Astrocyte (in vitro differentiated cells and primary cell): Measurements from ENCODE around the gene RALBP1. TPM values are rescaled to one million over a fixed set of nuclear protein-coding genes. Genes with fewer than 3 reads are reported as not detected.

Source experiments
- DNase-seq: peaks from one replicate; pipeline ENCODE4 v3.0.0-alpha.2; 2010; ENCODE audit warnings: low read depth
- FAIRE-seq: peaks from 2 replicates; lab custom pipeline; 2011; peaks lifted over from hg19 to GRCh38; lab: Jason Lieb, UNC
- H2AFZ ChIP-seq: 2 replicates; pipeline ENCODE4 v1.6.0; 2012; ENCODE audit warnings: low read depth, low read length, inconsistent platforms
- H3K27ac ChIP-seq: 2 replicates; pipeline ENCODE4 v1.5.1; 2011; ENCODE audit warnings: low read depth, low read length, inconsistent platforms
- H3K27me3 ChIP-seq: 2 replicates; pipeline ENCODE4 v1.6.0; 2011; ENCODE audit warnings: low read length, inconsistent platforms; ENCODE audit not compliant: insufficient read depth
- H3K36me3 ChIP-seq: 2 replicates; pipeline ENCODE4 v1.5.1; 2011; ENCODE audit warnings: low read length, inconsistent platforms; ENCODE audit not compliant: insufficient read depth
- H3K4me1 ChIP-seq: 2 replicates; pipeline ENCODE4 v1.5.1; 2011; ENCODE audit warnings: low read length, inconsistent platforms; ENCODE audit not compliant: insufficient read depth
- H3K4me2 ChIP-seq: 2 replicates; pipeline ENCODE4 v1.6.0; 2012; ENCODE audit warnings: low read length, inconsistent platforms
- H3K4me3 ChIP-seq: 2 replicates; pipeline ENCODE4 v1.5.1; 2011; ENCODE audit warnings: low read depth, mild to moderate bottlenecking, low read length, inconsistent platforms; ENCODE audit not compliant: insufficient read depth
- H3K79me2 ChIP-seq: 2 replicates; pipeline ENCODE4 v1.6.0; 2012; ENCODE audit warnings: mild to moderate bottlenecking, low read length, inconsistent platforms; ENCODE audit not compliant: insufficient read depth
- H3K9ac ChIP-seq: 2 replicates; pipeline ENCODE4 v1.6.0; 2012; ENCODE audit warnings: mild to moderate bottlenecking, low read length, inconsistent platforms
- H3K9me3 ChIP-seq: 2 replicates; pipeline ENCODE4 v1.5.1; 2012; ENCODE audit warnings: low read depth, mild to moderate bottlenecking, low read length, inconsistent platforms; ENCODE audit not compliant: insufficient read depth
- H4K20me1 ChIP-seq: 2 replicates; pipeline ENCODE4 v1.6.0; 2012; ENCODE audit warnings: low read length, inconsistent platforms; ENCODE audit not compliant: insufficient read depth
- H3K27ac Mint-ChIP-seq: one replicate; pipeline ENCODE4 v1.8.0; 2021; ENCODE audit warnings: mild to moderate bottlenecking, mixed read lengths; ENCODE audit not compliant: unreplicated experiment
- H3K27me3 Mint-ChIP-seq: one replicate; pipeline ENCODE4 v1.8.0; 2021; ENCODE audit warnings: low read depth, mixed read lengths; ENCODE audit not compliant: unreplicated experiment
- H3K36me3 Mint-ChIP-seq: one replicate; pipeline ENCODE4 v1.8.0; 2021; ENCODE audit warnings: low read depth, mixed read lengths; ENCODE audit not compliant: unreplicated experiment
- H3K4me1 Mint-ChIP-seq: one replicate; pipeline ENCODE4 v1.8.0; 2021; ENCODE audit warnings: low read depth, mixed read lengths; ENCODE audit not compliant: unreplicated experiment
- H3K4me3 Mint-ChIP-seq: one replicate; pipeline ENCODE4 v1.8.0; 2021; ENCODE audit warnings: mild to moderate bottlenecking, moderate library complexity, mixed read lengths; ENCODE audit not compliant: unreplicated experiment
- H3K9me3 Mint-ChIP-seq: one replicate; pipeline ENCODE4 v1.8.0; 2021; ENCODE audit warnings: mild to moderate bottlenecking, mixed read lengths; ENCODE audit not compliant: unreplicated experiment
- CTCF ChIP-seq: IDR thresholded peaks from 2 replicates; pipeline ENCODE4 v1.5.1; 2011; ENCODE audit warnings: low read depth, mild to moderate bottlenecking, inconsistent platforms, low read length, moderate library complexity; ENCODE audit not compliant: insufficient read depth
- EZH2 ChIP-seq: IDR thresholded peaks from 2 replicates; pipeline ENCODE4 v1.6.1; 2012; ENCODE audit warnings: mild to moderate bottlenecking, low read length, inconsistent platforms; ENCODE audit not compliant: insufficient read depth
- total RNA-seq: library from RNA; stranded (reverse); gene quantifications from 2 replicates; pipeline ENCODE4 v1.2.1, GENCODE V29; 2021

Gene RALBP1
- total RNA-seq, 1 donor from 2014 or later: 57.5 TPM

DNA sequence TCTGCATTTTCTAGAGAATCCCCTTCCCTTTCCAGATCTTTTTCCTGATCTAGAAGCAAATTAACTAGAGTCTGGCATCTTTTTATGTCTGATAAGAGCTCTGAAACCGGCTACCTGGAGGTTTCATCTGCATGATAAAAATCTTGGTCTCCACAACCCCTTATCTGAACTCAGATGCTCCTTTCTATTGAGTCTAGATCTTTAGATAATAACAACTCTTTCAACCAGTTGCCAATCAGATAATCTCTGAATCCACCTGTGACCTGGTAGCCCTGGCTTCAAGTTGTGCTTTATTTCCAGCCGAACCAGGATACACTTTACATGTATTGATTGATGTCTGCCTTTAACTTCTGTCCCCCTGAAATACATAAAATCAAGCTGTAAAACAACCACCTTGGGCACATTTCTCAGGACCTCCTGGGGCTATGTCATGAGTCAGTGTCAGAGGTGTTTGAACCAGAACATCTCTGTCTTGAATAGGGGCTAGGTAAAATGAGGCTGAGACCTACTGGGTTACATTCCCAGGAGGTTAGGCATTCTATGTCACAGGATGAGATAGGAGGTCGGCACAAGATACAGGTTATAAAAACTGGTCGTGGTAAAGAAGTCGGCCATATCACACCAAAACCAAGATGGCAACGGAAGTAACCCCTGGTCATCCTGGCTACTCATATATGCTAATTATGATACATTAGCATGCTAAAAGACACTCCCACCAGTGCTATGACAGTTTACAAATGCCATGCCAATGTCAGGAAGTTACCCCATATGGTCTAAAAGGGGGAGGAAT is 20.8 kb downstream of the RALBP1 start:
- Mint-ChIP-seq H3K9me3 (no peaks in the 10 kb centered on the region), H3K36me3 (peaks cover 2% of the 10 kb centered on the region), H3K27me3 (no peaks in the 10 kb centered on the region), H3K4me3 (no peak overlapping the region), H3K4me1 (peaks cover 6% of the 10 kb centered on the region), H3K27ac (no peak overlapping the region)
- H3K9me3 ChIP-seq: no peaks in the 10 kb centered on the region
- no peak overlapping the region for H2AFZ ChIP-seq
- H3K27me3 ChIP-seq: no peaks in the 10 kb centered on the region
- H3K27ac ChIP-seq: no peak overlapping the region
- no peak for DNase-seq
- no peaks in the 10 kb centered on the region for H3K36me3 ChIP-seq
- peaks cover 78% of the 10 kb centered on the region for H3K79me2 ChIP-seq
- H3K4me1 ChIP-seq: no peaks in the 10 kb centered on the region
- no peak overlapping the region for H3K4me3 ChIP-seq
- no peak overlapping the region for H3K4me2 ChIP-seq
- FAIRE-seq: no peak
- H3K9ac ChIP-seq: no peak overlapping the region
- H4K20me1 ChIP-seq: peaks cover 43% of the 10 kb centered on the region
- TF ChIP-seq EZH2 (no peak), CTCF (no peak)

GRCh38 chr18:9506046-9506792 is 30.9 kb downstream of the RALBP1 start:
- Histone ChIP-seq H3K9me3 (no peaks in the 10 kb centered on the region), H3K27ac (no peak overlapping the region), H3K36me3 (no peaks in the 10 kb centered on the region), H3K4me3 (no peak overlapping the region), H4K20me1 (peaks cover 30% of the 10 kb centered on the region), H3K4me2 (no peak overlapping the region), H3K4me1 (no peaks in the 10 kb centered on the region), H2AFZ (no peak overlapping the region), H3K79me2 (peaks cover 72% of the 10 kb centered on the region), H3K27me3 (no peaks in the 10 kb centered on the region), H3K9ac (no peak overlapping the region)
- TF ChIP-seq EZH2 (no peak), CTCF (no peak)
- Mint-ChIP-seq H3K27ac (peak overlapping the region; percentile 10), H3K27me3 (no peaks in the 10 kb centered on the region), H3K4me3 (no peak overlapping the region), H3K4me1 (peaks cover 7% of the 10 kb centered on the region), H3K36me3 (peaks cover 15% of the 10 kb centered on the region), H3K9me3 (peaks cover 13% of the 10 kb centered on the region)
- DNase-seq: peak; percentile 39
- no peak for FAIRE-seq
